ENCODE measurements around the gene IL36A. TPM values are rescaled to one million over a fixed set of nuclear protein-coding genes. Genes with fewer than 3 reads are reported as not detected.

Gene IL36A
- total RNA-seq, 1 experiment from 2014 or later, result not detected

DNA sequence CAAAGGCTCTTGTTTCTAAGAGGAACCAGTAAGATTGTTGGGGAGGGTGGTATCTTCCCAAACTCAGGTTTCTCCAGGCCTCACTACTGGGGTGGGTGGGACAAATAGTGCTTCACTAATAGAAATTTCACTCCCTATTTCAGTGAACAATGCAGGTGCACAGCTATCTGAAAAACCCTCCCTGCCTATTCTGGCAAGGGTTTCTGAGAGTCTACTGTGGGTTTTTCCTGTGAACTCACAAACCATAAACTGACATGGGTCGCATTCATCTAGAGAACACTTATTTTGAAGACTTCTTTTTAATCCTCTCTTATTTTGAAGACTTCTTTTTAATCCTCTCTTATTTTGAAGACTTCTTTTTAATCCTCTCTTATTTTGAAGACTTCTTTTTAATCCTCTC lies 4.4 kb downstream of the IL36A start:
- no peak overlapping the region for H2AFZ ChIP-seq (ENCODE audit: low read length)
- no peak overlapping the region for H3K14ac ChIP-seq (ENCODE audit: insufficient read depth, low read length)
- no peaks in the 10 kb centered on the region for H3K23me2 ChIP-seq (ENCODE audit: insufficient read length, low read depth, low read length, poor library complexity, severe bottlenecking)
- H3K27me3 ChIP-seq (ENCODE audit: insufficient read depth, low read length), result no peaks in the 10 kb centered on the region
- no peak overlapping the region for H2BK20ac ChIP-seq (ENCODE audit: low read depth, low read length, poor library complexity, severe bottlenecking)
- no peak overlapping the region for H3K4ac ChIP-seq (ENCODE audit: low read depth, low read length)
- no peak for DNase-seq
- Mint-ChIP-seq H3K9me3 (peaks cover 4 to 58% of the 10 kb centered on the region in 2 experiments), H3K27me3 (ENCODE audit: low read depth) (peaks cover 20% of the 10 kb centered on the region), H3K27ac (no peak overlapping the region), H3K36me3 (ENCODE audit: insufficient read depth in 1 of 3, low read depth in 3 of 3) (no peaks in the 10 kb centered on the region), H3K4me1 (no peaks in the 10 kb centered on the region), H3K4me3 (no peak overlapping the region)
- no peak overlapping the region for H3K4me2 ChIP-seq (ENCODE audit: insufficient read depth, insufficient read length, low read length)
- no peak overlapping the region for H3T11ph ChIP-seq (ENCODE audit: low read length)
- H4K91ac ChIP-seq (ENCODE audit: insufficient read length, low read depth, low read length), result no peak overlapping the region
- H2AK5ac ChIP-seq (ENCODE audit: insufficient read length, low read length), result no peak overlapping the region
- H4K5ac ChIP-seq (ENCODE audit: insufficient read length, low read depth, low read length), result no peak overlapping the region
- H3K79me2 ChIP-seq (ENCODE audit: insufficient read depth, low read length), result no peaks in the 10 kb centered on the region
- no peak overlapping the region for H2BK12ac ChIP-seq (ENCODE audit: insufficient read length, low read depth, low read length)
- H3K9ac ChIP-seq (ENCODE audit: extremely low read depth, insufficient read length, low read length), result no peak overlapping the region
- no peak overlapping the region for H3K23ac ChIP-seq (ENCODE audit: insufficient read length, low read depth, low read length)
- H4K20me1 ChIP-seq (ENCODE audit: control insufficient read depth, insufficient read depth, insufficient read length), result no peaks in the 10 kb centered on the region
- no peak overlapping the region for H3K27ac ChIP-seq (ENCODE audit: insufficient read length, low read depth, low read length)
- no peak overlapping the region for H3K18ac ChIP-seq (ENCODE audit: insufficient read length, low read depth, low read length)
- H2BK5ac ChIP-seq (ENCODE audit: insufficient read length, low read length), result no peak overlapping the region
- H3K56ac ChIP-seq (ENCODE audit: insufficient read length, low read depth, low read length), result no peak overlapping the region
- H2BK15ac ChIP-seq (ENCODE audit: low read depth, low read length), result no peak overlapping the region
- no peak overlapping the region for H4K8ac ChIP-seq (replicated peaks; ENCODE audit: insufficient read length, low read depth, low read length)
- H3K9me3 ChIP-seq (ENCODE audit: control insufficient read depth, low read depth, low read length), result no peaks in the 10 kb centered on the region
- WGBS (ENCODE audit: extremely low coverage, insufficient read length, low lambda C conversion rate), result no CpG with 5 or more reads among the region's 1 CpG
- no peak overlapping the region for H2BK120ac ChIP-seq (ENCODE audit: low read depth, low read length, poor library complexity, severe bottlenecking)
- H3K4me1 ChIP-seq (ENCODE audit: insufficient read depth, low read length), result no peaks in the 10 kb centered on the region
- no peaks in the 10 kb centered on the region for H3K79me1 ChIP-seq (ENCODE audit: insufficient read depth, low read depth, low read length, poor library complexity, severe bottlenecking)
- no peak for TF ChIP-seq CTCF (conservative IDR thresholded peaks at IDR 0.05)
